Ecto neural progenitor cell (in vitro differentiated cells): ENCODE results near the gene RBMS3.
A peak's percentile ranks its signal among the peaks of the same experiment; 100 is the strongest.
"Not testable (repeated sequence)": the region's sequence is repeated elsewhere in the genome, so short reads cannot be mapped to it uniquely, and the experiment has no call there.

ENCODE experiments used
- DNase-seq: peaks from one replicate; pipeline ENCODE4 v3.0.0-alpha.2; 2018; ENCODE audit warnings: low spot score

RBMS3 gene

GRCh38 chr3:29312395-29312794, 31.5 kb downstream of the RBMS3 start:
- DNase-seq: no peak

- DNase-seq: no peak
Observed at GRCh38 chr3:29312960-29313452, 32.1 kb downstream of the RBMS3 start.

GRCh38 chr3:29313981-29314726, 33.3 kb downstream of the RBMS3 start:
- no peak for DNase-seq

- DNase-seq: no peak
Observed at GRCh38 chr3:29314727-29315088, 33.8 kb downstream of the RBMS3 start.

GRCh38 chr3:29317659-29318173, 36.8 kb downstream of the RBMS3 start:
- DNase-seq: no peak

- DNase-seq: no peak
Observed at GRCh38 chr3:29318251-29318650, 37.4 kb downstream of the RBMS3 start.

GRCh38 chr3:29319262-29319661, 38.4 kb downstream of the RBMS3 start:
- DNase-seq: no peak

- DNase-seq: no peak
Observed at GRCh38 chr3:29319798-29320197, 38.9 kb downstream of the RBMS3 start.

- DNase-seq: no peak
Observed at GRCh38 chr3:29322586-29322985, 41.7 kb downstream of the RBMS3 start.

GRCh38 chr3:29324180-29324651, 43.3 kb downstream of the RBMS3 start:
- no peak for DNase-seq

GRCh38 chr3:29326540-29326939, 45.7 kb downstream of the RBMS3 start:
- not testable (repeated sequence) for DNase-seq

GRCh38 chr3:29329986-29330890, 49.4 kb downstream of the RBMS3 start:
- no peak for DNase-seq

GRCh38 chr3:29331035-29331434, 50.2 kb downstream of the RBMS3 start:
- no peak for DNase-seq

- DNase-seq: no peak
Observed at GRCh38 chr3:29331456-29332194, 50.8 kb downstream of the RBMS3 start.

- no peak for DNase-seq
Observed at GRCh38 chr3:29332195-29332637, 51.3 kb downstream of the RBMS3 start.

GRCh38 chr3:29333576-29333975, 52.7 kb downstream of the RBMS3 start:
- no peak for DNase-seq

GRCh38 chr3:29334706-29335105, 53.8 kb downstream of the RBMS3 start:
- DNase-seq: no peak

GRCh38 chr3:29335438-29335837, 54.6 kb downstream of the RBMS3 start:
- DNase-seq: peak; percentile 46

GRCh38 chr3:29335943-29336342, 55.1 kb downstream of the RBMS3 start:
- DNase-seq: no peak

- DNase-seq: no peak
Observed at GRCh38 chr3:29337565-29337964, 56.7 kb downstream of the RBMS3 start.

- no peak for DNase-seq
Observed at GRCh38 chr3:29338377-29338776, 57.5 kb downstream of the RBMS3 start.
